Type B pancreatic cell (in vitro differentiated cells): ENCODE measurements around the gene CCNH. TPM values are rescaled to one million over a fixed set of nuclear protein-coding genes. Genes with fewer than 3 reads are reported as not detected.

Experiments
- DNase-seq: peaks from one replicate; pipeline ENCODE4 v3.0.0; 2021; ENCODE audit warnings: mixed read lengths; ENCODE audit not compliant: unreplicated experiment; ENCODE audit errors: extremely low spot score
- H3K27ac Mint-ChIP-seq: 2 replicates; pipeline ENCODE4 v1.8.0; 2021; ENCODE audit warnings: mild to moderate bottlenecking, mixed read lengths
- H3K27me3 Mint-ChIP-seq: 2 replicates; pipeline ENCODE4 v1.8.0; 2021; ENCODE audit warnings: mixed read lengths
- H3K36me3 Mint-ChIP-seq: 2 replicates; pipeline ENCODE4 v1.8.0; 2021; ENCODE audit warnings: mixed read lengths
- H3K4me1 Mint-ChIP-seq: one replicate; pipeline ENCODE4 v1.8.0; 2021; ENCODE audit warnings: mixed read lengths; ENCODE audit not compliant: unreplicated experiment
- H3K4me3 Mint-ChIP-seq: 2 replicates; pipeline ENCODE4 v1.8.0; 2021; ENCODE audit warnings: mild to moderate bottlenecking, mixed read lengths
- H3K9me3 Mint-ChIP-seq: 2 replicates; pipeline ENCODE4 v1.8.0; 2021; ENCODE audit warnings: mixed read lengths
- total RNA-seq: library from RNA; stranded (reverse); gene quantifications from 2 replicates; pipeline ENCODE4 v1.2.1, GENCODE V29; 2021; ENCODE audit warnings: low replicate concordance
- TF ChIP-seq, protein P1 (sequence below): fragments of 200-600 bp; sonication (generic); conservative IDR thresholded peaks from 2 replicates; pipeline ENCODE4 v1.5.0; 2021; ENCODE audit warnings: antibody characterized with exemption, mild to moderate bottlenecking

CCNH gene
- total RNA-seq, 1 donor from 2014 or later = 34.1 TPM

- Mint-ChIP-seq H3K9me3 (no peaks in the 10 kb centered on the region), H3K27ac (no peak overlapping the region), H3K36me3 (no peaks in the 10 kb centered on the region), H3K4me1 (no peaks in the 10 kb centered on the region), H3K4me3 (no peak overlapping the region), H3K27me3 (no peaks in the 10 kb centered on the region)
- TF ChIP-seq, protein P1, sequence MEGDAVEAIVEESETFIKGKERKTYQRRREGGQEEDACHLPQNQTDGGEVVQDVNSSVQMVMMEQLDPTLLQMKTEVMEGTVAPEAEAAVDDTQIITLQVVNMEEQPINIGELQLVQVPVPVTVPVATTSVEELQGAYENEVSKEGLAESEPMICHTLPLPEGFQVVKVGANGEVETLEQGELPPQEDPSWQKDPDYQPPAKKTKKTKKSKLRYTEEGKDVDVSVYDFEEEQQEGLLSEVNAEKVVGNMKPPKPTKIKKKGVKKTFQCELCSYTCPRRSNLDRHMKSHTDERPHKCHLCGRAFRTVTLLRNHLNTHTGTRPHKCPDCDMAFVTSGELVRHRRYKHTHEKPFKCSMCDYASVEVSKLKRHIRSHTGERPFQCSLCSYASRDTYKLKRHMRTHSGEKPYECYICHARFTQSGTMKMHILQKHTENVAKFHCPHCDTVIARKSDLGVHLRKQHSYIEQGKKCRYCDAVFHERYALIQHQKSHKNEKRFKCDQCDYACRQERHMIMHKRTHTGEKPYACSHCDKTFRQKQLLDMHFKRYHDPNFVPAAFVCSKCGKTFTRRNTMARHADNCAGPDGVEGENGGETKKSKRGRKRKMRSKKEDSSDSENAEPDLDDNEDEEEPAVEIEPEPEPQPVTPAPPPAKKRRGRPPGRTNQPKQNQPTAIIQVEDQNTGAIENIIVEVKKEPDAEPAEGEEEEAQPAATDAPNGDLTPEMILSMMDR = no peak
- DNase-seq = no peak
Observed at GRCh38 chr5:87438231-87438630, 25.5 kb upstream of the CCNH start.

DNA sequence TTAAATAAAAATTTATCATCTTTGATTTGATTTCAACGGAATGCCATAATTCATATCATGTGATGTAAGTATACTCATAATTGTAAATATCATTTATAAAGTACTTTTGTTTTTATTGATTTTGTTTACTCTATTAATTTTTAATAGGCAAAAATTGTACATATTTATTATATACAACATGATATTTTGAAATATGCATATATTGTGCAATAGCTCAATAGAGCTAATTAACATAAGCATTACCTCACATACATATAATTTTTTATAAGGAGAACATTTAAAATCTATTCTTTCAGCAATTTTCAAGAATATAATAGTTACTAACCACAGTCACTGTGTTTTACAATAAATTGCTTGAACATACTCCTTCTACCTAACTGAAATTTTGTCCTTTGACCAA, 25.0 kb upstream of the CCNH start:
- Mint-ChIP-seq H3K4me1 (no peaks in the 10 kb centered on the region), H3K4me3 (no peak overlapping the region), H3K27me3 (no peaks in the 10 kb centered on the region), H3K27ac (no peak overlapping the region), H3K9me3 (no peaks in the 10 kb centered on the region), H3K36me3 (no peaks in the 10 kb centered on the region)
- TF ChIP-seq, protein P1 = no peak
- no peak for DNase-seq

GRCh38 chr5:87435144-87435694, 22.5 kb upstream of the CCNH start:
- H3K27ac Mint-ChIP-seq = no peak overlapping the region
- H3K9me3 Mint-ChIP-seq = no peaks in the 10 kb centered on the region
- DNase-seq = no peak
- no peak overlapping the region for H3K4me3 Mint-ChIP-seq
- H3K36me3 Mint-ChIP-seq = no peaks in the 10 kb centered on the region
- TF ChIP-seq, protein P1 = no peak
- H3K27me3 Mint-ChIP-seq = no peaks in the 10 kb centered on the region
- no peaks in the 10 kb centered on the region for H3K4me1 Mint-ChIP-seq

DNA sequence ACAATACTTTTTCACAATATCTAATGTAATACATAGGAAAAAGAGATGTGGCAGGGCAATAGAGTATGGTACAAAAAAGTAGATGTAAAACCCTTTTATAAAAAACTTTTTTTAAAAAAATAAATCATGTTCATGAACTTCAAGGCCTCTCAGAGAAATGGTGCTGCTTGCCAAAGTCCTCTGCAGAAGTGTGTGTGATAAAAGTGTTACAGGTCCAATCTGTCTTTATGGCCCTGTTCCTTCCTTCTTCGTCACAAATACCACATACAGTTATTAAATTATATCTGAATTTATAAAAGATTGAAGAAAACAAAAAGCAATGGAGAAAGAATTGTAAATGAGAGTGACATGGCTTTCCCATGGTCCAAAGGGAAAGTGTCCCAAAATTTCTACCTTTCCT, 21.7 kb upstream of the CCNH start:
- Mint-ChIP-seq H3K27ac (no peak overlapping the region), H3K4me1 (no peaks in the 10 kb centered on the region), H3K9me3 (no peaks in the 10 kb centered on the region), H3K27me3 (no peaks in the 10 kb centered on the region), H3K4me3 (no peak overlapping the region), H3K36me3 (no peaks in the 10 kb centered on the region)
- TF ChIP-seq, protein P1 = no peak
- no peak for DNase-seq

- Mint-ChIP-seq H3K4me1 (no peaks in the 10 kb centered on the region), H3K9me3 (no peaks in the 10 kb centered on the region), H3K36me3 (no peaks in the 10 kb centered on the region), H3K4me3 (no peak overlapping the region), H3K27ac (no peak overlapping the region), H3K27me3 (no peaks in the 10 kb centered on the region)
- DNase-seq = no peak
- TF ChIP-seq, protein P1 = no peak
Observed at GRCh38 chr5:87433945-87434344, 21.2 kb upstream of the CCNH start.

GRCh38 chr5:87432460-87432859, 19.7 kb upstream of the CCNH start:
- H3K9me3 Mint-ChIP-seq = no peaks in the 10 kb centered on the region
- no peaks in the 10 kb centered on the region for H3K27me3 Mint-ChIP-seq
- DNase-seq = no peak
- H3K36me3 Mint-ChIP-seq = no peaks in the 10 kb centered on the region
- H3K4me1 Mint-ChIP-seq = no peaks in the 10 kb centered on the region
- no peak overlapping the region for H3K27ac Mint-ChIP-seq
- TF ChIP-seq, protein P1 = no peak
- H3K4me3 Mint-ChIP-seq = no peak overlapping the region
